K562 (cell line): ENCODE measurements around the gene SH3BP5L. TPM values are rescaled to one million over a fixed set of nuclear protein-coding genes. Genes with fewer than 3 reads are reported as not detected.

ENCODE experiments used
- CBFB ChIP-seq: sonication (generic); formaldehyde crosslinking; IDR thresholded peaks from 2 replicates; pipeline ENCODE4 v1.4.0; 2020; ENCODE audit warnings: mild to moderate bottlenecking, missing genetic modification reagents
- HMG20A ChIP-seq: fragments of 450-650 bp; formaldehyde crosslinking; conservative IDR thresholded peaks from 2 replicates; pipeline ENCODE4 v1.4.0; 2020; ENCODE audit warnings: mild to moderate bottlenecking, mixed read lengths
- JUN ChIP-seq, 2 experiments: sonication (generic) in 1 of 2; formaldehyde crosslinking in 1 of 2; IDR thresholded peaks; 2 replicates each; pipeline versions ENCODE4 v1.6.1 to v1.8.0; 2012 to 2022; ENCODE audit warnings: borderline replicate concordance in 2 of 2, mild to moderate bottlenecking in 2 of 2, improper control_type of control experiment in 1 of 2, low read depth in 1 of 2, low read length in 1 of 2, missing genetic modification reagents in 1 of 2
- MEF2D ChIP-seq: conservative IDR thresholded peaks from 2 replicates; pipeline ENCODE4 v1.6.1; 2016; ENCODE audit warnings: low read depth, missing genetic modification characterization, missing compliant biosample characterization
- MEIS2 ChIP-seq: fragments of 450-650 bp; IDR thresholded peaks from 2 replicates; pipeline ENCODE4 v1.6.1; 2014; ENCODE audit warnings: mild to moderate bottlenecking; ENCODE audit not compliant: partially characterized antibody
- PHF21A ChIP-seq: fragments of 450-650 bp; IDR thresholded peaks from 2 replicates; pipeline ENCODE4 v1.6.1; 2017; ENCODE audit warnings: low read depth, borderline replicate concordance
- ZNF347 ChIP-seq: fragments of 450-650 bp; formaldehyde crosslinking; IDR thresholded peaks from 2 replicates; pipeline ENCODE4 v1.4.0; 2020; ENCODE audit warnings: low read depth, mild to moderate bottlenecking, moderate library complexity
- ZNF436 ChIP-seq: fragments of 250-450, 450-650 bp; sonication (Bioruptor Pico); formaldehyde crosslinking; IDR thresholded peaks from 2 replicates; pipeline ENCODE4 v1.7.0; 2020; ENCODE audit warnings: mild to moderate bottlenecking
- polyA plus RNA-seq, 8 experiments: library from polyadenylated mRNA; depleted of rRNA in 4 of 8; stranded (reverse) in 5 of 8; unstranded in 3 of 8; fragments of >200 nt; fragmentation: Nextera tagmentation in 2 of 8; fragmentation: Illumina TruSeq in 1 of 8; extraction: Ambion mirVana in 2 of 8; extraction: Trizol in 1 of 8; gene quantifications; 2 replicates each; pipeline versions ENCODE4 v1.2.1 to v1.2.3, GENCODE V29; 2011 to 2014; ENCODE audit warnings: inconsistent platforms in 1 of 8, missing spikeins in 1 of 8
- total RNA-seq, 7 experiments: library from RNA; depleted of rRNA in 6 of 7; stranded (reverse); fragments of >200 nt in 6 of 7; fragmentation: Illumina TruSeq in 2 of 7; extraction: Trizol in 2 of 7; gene quantifications; 2 replicates each; pipeline versions ENCODE4 v1.2.1 to v1.2.3, GENCODE V29; 2011 to 2021; ENCODE audit warnings: low replicate concordance in 1 of 7
- TF ChIP-seq, protein P1 (sequence below): fragments of 200-600 bp; sonication (generic); IDR thresholded peaks from one replicate; pipeline ENCODE4 v1.6.1; 2012; ENCODE audit warnings: mild to moderate bottlenecking, low read depth, low read length, inconsistent platforms
- TF ChIP-seq, protein P2 (sequence below), 3 experiments: fragments of 200-800 bp in 1 of 3; fragments of 250-450 bp in 1 of 3; fragments of 450-650 bp in 1 of 3; sonication (Bioruptor Pico) in 1 of 3; sonication (Bioruptor generic) in 1 of 3; formaldehyde crosslinking in 1 of 3; IDR thresholded peaks; 2 replicates each; pipeline versions ENCODE4 v1.6.1 to v1.8.0; 2016 to 2022; ENCODE audit warnings: mild to moderate bottlenecking in 2 of 3, missing genetic modification characterization in 2 of 3, missing compliant biosample characterization in 1 of 3, moderate library complexity in 1 of 3

The SH3BP5L gene
- total and polyA plus RNA-seq, 9 of the 15 experiments (the other 6 are each of a cell fraction or from before 2014, with no cell fraction given), result 1.9 to 26.5 (median 15.8) TPM

DNA sequence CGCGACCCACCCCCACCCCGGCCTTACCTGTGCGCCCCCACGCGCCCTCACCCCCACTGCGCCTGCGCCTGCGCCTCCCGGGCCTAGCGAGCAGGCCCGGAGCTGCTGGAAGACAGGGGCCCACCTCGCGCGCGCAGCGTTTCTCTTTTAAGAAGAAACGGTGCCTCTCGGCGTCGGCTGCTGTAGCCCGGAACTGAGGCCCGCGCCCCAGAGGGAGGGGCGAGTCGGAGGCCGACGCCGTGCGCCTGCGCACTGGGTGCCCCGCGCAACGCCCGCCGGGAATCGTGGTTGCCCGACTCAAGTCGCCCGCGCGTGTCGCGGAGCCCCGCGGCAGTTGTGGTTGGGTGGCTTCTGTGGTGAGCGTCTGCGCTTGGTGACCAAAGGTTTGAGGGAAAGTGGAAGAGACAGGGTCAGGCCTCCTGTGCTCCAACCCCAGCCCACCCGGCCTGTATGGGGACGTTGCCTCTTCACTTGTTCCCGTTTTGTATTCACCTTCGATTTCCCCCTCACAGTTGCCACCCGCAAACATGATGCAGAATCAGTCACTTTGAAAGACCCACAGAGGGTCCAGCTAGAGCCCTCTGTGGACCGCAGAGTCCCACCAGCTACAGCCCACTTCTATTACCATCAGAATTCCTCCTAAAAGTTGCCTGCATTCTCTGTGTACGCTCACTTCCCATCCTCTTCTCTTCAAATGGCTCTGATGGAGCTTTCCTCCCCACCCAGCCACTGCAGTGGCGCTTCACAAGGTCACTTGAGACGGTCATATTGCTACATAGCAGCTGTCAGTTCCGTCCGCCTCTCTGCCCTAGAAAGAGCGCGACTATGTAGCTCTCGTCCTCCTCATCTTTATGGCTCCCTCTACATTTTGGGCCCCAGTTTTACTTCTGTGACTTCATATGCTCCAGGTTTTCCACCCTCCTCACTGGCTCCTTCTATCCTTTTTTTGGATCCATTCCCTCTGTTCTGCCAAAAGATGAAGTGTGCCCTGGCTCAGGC, 33.5 kb upstream of the SH3BP5L start, which contains the start of gene ZNF692 (continued):
- TF ChIP-seq MEF2D (tag) (no peak), ZNF347 (CRISPR knock-in tag) (no peak), MEIS2 (peak; percentile 92), HMG20A (CRISPR knock-in tag) (no peak), PHF21A (no peak), JUN (IDR thresholded peaks at IDR 0.05; ENCODE audit: borderline replicate concordance, low read depth, low read length) (no peak), JUN (CRISPR knock-in tag; IDR thresholded peaks at IDR 0.05; ENCODE audit: borderline replicate concordance) (no peak), CBFB (CRISPR knock-in tag) (no peak; the same call in 1 of the 2 replicates), ZNF436 (no peak)
- TF ChIP-seq, protein P1, sequence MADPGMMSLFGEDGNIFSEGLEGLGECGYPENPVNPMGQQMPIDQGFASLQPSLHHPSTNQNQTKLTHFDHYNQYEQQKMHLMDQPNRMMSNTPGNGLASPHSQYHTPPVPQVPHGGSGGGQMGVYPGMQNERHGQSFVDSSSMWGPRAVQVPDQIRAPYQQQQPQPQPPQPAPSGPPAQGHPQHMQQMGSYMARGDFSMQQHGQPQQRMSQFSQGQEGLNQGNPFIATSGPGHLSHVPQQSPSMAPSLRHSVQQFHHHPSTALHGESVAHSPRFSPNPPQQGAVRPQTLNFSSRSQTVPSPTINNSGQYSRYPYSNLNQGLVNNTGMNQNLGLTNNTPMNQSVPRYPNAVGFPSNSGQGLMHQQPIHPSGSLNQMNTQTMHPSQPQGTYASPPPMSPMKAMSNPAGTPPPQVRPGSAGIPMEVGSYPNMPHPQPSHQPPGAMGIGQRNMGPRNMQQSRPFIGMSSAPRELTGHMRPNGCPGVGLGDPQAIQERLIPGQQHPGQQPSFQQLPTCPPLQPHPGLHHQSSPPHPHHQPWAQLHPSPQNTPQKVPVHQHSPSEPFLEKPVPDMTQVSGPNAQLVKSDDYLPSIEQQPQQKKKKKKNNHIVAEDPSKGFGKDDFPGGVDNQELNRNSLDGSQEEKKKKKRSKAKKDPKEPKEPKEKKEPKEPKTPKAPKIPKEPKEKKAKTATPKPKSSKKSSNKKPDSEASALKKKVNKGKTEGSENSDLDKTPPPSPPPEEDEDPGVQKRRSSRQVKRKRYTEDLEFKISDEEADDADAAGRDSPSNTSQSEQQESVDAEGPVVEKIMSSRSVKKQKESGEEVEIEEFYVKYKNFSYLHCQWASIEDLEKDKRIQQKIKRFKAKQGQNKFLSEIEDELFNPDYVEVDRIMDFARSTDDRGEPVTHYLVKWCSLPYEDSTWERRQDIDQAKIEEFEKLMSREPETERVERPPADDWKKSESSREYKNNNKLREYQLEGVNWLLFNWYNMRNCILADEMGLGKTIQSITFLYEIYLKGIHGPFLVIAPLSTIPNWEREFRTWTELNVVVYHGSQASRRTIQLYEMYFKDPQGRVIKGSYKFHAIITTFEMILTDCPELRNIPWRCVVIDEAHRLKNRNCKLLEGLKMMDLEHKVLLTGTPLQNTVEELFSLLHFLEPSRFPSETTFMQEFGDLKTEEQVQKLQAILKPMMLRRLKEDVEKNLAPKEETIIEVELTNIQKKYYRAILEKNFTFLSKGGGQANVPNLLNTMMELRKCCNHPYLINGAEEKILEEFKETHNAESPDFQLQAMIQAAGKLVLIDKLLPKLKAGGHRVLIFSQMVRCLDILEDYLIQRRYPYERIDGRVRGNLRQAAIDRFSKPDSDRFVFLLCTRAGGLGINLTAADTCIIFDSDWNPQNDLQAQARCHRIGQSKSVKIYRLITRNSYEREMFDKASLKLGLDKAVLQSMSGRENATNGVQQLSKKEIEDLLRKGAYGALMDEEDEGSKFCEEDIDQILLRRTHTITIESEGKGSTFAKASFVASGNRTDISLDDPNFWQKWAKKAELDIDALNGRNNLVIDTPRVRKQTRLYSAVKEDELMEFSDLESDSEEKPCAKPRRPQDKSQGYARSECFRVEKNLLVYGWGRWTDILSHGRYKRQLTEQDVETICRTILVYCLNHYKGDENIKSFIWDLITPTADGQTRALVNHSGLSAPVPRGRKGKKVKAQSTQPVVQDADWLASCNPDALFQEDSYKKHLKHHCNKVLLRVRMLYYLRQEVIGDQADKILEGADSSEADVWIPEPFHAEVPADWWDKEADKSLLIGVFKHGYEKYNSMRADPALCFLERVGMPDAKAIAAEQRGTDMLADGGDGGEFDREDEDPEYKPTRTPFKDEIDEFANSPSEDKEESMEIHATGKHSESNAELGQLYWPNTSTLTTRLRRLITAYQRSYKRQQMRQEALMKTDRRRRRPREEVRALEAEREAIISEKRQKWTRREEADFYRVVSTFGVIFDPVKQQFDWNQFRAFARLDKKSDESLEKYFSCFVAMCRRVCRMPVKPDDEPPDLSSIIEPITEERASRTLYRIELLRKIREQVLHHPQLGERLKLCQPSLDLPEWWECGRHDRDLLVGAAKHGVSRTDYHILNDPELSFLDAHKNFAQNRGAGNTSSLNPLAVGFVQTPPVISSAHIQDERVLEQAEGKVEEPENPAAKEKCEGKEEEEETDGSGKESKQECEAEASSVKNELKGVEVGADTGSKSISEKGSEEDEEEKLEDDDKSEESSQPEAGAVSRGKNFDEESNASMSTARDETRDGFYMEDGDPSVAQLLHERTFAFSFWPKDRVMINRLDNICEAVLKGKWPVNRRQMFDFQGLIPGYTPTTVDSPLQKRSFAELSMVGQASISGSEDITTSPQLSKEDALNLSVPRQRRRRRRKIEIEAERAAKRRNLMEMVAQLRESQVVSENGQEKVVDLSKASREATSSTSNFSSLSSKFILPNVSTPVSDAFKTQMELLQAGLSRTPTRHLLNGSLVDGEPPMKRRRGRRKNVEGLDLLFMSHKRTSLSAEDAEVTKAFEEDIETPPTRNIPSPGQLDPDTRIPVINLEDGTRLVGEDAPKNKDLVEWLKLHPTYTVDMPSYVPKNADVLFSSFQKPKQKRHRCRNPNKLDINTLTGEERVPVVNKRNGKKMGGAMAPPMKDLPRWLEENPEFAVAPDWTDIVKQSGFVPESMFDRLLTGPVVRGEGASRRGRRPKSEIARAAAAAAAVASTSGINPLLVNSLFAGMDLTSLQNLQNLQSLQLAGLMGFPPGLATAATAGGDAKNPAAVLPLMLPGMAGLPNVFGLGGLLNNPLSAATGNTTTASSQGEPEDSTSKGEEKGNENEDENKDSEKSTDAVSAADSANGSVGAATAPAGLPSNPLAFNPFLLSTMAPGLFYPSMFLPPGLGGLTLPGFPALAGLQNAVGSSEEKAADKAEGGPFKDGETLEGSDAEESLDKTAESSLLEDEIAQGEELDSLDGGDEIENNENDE, result no peak
- TF ChIP-seq, protein P2, sequence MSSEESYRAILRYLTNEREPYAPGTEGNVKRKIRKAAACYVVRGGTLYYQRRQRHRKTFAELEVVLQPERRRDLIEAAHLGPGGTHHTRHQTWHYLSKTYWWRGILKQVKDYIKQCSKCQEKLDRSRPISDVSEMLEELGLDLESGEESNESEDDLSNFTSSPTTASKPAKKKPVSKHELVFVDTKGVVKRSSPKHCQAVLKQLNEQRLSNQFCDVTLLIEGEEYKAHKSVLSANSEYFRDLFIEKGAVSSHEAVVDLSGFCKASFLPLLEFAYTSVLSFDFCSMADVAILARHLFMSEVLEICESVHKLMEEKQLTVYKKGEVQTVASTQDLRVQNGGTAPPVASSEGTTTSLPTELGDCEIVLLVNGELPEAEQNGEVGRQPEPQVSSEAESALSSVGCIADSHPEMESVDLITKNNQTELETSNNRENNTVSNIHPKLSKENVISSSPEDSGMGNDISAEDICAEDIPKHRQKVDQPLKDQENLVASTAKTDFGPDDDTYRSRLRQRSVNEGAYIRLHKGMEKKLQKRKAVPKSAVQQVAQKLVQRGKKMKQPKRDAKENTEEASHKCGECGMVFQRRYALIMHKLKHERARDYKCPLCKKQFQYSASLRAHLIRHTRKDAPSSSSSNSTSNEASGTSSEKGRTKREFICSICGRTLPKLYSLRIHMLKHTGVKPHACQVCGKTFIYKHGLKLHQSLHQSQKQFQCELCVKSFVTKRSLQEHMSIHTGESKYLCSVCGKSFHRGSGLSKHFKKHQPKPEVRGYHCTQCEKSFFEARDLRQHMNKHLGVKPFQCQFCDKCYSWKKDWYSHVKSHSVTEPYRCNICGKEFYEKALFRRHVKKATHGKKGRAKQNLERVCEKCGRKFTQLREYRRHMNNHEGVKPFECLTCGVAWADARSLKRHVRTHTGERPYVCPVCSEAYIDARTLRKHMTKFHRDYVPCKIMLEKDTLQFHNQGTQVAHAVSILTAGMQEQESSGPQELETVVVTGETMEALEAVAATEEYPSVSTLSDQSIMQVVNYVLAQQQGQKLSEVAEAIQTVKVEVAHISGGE (CRISPR knock-in tag; IDR thresholded peaks at IDR 0.05), result no peak; a peak in 1 of 6 replicates
